ENCODE data around the gene ATP10A.

ATP10A gene

DNA sequence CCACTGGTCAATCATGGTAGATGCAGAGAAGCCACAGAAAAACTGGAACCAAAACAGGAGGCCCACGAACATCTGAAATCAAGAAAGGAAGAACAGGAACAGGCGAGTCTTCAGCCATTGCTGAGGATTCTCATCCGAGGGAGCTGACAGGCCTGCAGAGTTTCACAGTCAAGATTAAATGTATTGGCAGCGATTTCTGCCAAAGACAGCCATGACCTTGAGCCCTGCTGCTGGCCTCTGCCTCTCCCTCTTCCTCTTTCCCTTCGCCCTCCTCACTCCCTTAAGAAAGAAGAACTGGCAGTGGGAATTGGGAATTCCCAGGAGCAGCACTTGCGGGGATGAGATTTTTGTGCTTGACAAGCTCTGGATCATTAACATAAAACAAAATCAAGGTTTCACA, 179.7 kb downstream of the ATP10A start:
- DNase-seq (ENCODE audit: low read depth) = no peak

GRCh38 chr15:25682340-25682739, 180.8 kb downstream of the ATP10A start:
- no peak for DNase-seq (ENCODE audit: low read depth)

GRCh38 chr15:25680686-25681025, 182.5 kb downstream of the ATP10A start:
- no peak for DNase-seq (ENCODE audit: low read depth)

- no peak for DNase-seq (ENCODE audit: low read depth)
These were observed 183.0 kb downstream of the ATP10A start for GRCh38 chr15:25679964-25680685.

GRCh38 chr15:25679492-25679891, 183.6 kb downstream of the ATP10A start:
- no peak for DNase-seq (ENCODE audit: low read depth)

GRCh38 chr15:25678500-25678855, 184.6 kb downstream of the ATP10A start:
- no peak for DNase-seq (ENCODE audit: low read depth)

GRCh38 chr15:25677719-25678499, 185.2 kb downstream of the ATP10A start:
- DNase-seq (ENCODE audit: low read depth) = no peak

DNA sequence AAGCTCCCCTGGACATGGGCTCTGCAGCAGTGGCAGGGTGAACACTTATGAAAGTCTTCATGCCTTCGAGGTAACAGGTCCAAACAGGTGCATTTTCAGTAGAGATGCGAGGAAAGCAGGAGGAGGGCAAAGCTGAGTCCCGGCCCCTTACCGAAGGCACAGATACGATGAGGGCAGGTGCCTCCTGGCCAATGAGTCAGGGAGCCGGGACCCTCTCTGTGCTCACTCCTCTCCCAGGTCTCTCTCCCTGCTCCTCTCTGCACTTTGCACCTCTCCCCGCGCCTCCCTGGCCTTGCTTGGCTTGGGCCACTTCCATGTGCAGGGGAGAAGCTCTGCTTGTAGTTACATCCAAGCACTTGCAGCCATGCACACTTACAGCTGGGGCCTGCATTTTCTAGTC, 187.1 kb downstream of the ATP10A start:
- DNase-seq (ENCODE audit: low read depth) = no peak

DNA sequence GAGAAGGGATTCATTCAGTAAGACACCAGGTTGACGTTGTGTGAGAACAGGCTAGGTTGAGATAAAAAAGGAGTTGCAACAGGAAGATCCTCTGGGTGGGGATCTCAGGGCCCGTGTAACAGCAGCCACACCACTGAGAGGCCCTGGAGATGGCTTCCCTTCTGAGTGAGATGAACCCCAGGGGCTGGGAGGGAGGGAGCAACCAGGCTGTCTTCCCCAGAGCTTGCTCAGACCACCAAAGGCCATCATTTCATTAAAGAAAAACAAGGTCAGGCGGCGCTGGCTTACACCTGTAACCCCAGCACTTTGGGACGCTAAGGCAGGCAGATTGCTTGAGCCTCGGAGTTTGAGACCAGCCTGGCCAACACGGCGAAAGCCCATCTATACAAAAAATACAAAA, 187.7 kb downstream of the ATP10A start:
- no peak for DNase-seq (ENCODE audit: low read depth)

DNA sequence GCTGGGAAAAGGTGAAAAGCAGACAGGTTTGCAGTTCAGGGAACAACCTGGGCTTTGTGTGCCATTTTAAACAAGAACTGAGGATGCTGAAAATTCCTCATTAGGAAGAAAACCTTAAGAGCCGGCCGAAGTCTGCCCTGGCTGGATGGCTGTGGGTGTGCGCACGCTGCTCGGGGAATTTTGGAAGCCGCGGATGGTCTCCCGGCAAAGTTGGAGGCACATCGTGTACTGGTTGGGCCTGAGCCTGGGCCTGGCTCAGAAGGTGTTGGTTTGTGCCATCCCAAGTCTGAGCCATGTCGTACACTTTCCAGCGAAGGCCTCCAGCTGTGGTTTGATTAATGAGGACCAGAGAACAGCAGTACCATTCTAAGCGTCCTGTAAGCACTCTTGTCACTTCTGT, 188.2 kb downstream of the ATP10A start:
- no peak for DNase-seq (ENCODE audit: low read depth)

DNA sequence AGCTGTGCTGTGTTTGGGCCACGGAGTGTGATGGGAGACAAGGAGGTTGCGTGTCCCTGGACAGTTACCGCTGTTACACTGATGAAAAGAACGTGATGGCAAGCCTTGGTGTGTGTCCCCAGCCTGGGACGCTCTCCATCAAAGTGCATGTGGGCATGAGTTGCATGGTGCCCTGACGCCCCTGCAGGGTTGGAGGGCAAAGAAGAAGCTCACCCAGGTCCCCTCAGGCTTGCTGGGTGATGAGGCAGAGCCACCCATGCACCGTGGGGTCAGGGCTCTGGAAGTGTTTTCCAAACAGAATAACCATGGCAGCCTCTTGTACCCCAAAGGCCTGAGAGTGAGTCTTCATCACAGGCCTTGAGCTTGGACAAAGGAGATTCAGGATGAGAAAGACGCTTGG, 189.2 kb downstream of the ATP10A start:
- no peak for DNase-seq (ENCODE audit: low read depth)

DNA sequence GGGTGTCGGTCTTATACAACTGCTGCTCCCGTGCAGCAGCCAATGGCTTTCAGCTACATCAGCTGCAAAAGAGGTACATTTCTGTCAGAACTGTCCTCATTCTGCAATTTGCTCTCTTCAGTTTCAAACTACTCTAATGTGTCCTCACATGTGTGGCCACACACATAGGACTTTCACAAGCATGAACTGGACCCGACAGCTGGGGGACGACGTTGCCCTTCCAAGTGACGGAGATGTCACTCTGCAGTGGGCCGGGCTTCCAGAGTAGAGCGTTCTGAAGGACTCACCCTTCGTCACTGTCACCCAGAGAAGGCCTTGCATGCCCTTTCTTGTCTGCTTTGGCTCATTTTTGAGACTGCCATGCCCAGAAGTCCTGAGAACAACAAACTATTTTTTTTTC, 189.8 kb downstream of the ATP10A start:
- DNase-seq (ENCODE audit: low read depth) = no peak

DNA sequence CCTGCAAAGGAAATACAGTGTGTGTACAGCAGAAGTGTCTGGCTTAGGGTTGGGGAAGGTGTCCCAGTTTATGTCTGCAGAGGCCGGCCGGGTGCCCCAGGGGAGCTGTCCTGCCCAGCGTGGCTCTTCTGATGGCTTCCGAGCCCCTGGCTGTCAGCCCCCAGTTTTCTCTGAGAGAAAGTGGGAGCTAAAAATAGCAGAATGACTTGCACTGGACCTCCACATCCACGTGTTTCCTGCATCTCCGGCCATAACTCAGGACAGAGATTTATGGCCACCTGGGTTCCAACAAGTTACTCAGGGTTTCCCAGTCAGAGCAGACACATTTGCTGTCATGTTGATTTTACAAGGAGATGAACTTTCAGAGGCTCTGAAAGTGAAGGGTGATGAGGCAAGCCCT, 192.0 kb downstream of the ATP10A start:
- DNase-seq (ENCODE audit: low read depth) = no peak

DNA sequence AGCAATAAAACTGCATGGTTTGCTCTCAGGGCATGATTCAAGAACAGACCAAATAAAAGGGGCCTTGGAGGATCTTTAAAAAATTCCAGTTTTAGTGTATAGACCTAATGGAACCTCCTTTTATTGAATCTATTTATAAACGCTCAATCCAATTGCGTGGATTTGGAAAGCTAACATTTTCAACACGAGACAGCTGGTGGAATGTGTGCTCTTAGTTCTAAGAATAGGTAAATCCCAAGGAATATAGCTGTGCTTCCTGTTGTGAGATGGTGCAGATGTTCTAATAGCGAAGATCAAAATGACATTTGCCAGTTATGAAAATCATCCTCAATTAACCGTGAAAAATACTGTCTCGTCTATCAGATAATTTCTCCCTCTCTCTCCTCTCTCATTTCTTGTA, 192.5 kb downstream of the ATP10A start:
- no peak for DNase-seq (ENCODE audit: low read depth)

GRCh38 chr15:25670025-25670554, 193.0 kb downstream of the ATP10A start:
- DNase-seq (ENCODE audit: low read depth) = no peak

DNA sequence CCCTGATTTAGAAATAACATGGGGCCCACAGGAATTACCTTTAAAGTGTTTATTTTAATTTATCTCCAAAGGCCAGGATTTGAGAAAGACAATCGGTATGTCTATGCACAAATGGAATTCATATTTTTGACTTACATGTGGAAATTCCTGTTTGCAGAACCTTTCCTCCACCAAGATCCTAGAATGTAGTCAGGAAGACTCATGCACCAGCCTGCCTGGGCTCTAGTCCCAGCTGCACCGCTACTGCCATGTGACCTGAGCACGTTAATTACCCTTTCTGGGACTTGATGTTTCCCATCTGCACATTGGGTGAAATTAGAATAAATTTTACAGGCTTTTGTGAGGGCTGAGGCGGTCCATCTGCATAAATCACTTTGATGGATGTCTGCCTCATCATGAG, 194.2 kb downstream of the ATP10A start:
- no peak for DNase-seq (ENCODE audit: low read depth)

GRCh38 chr15:25668236-25668795, 194.8 kb downstream of the ATP10A start:
- no peak for DNase-seq (ENCODE audit: low read depth)

DNA sequence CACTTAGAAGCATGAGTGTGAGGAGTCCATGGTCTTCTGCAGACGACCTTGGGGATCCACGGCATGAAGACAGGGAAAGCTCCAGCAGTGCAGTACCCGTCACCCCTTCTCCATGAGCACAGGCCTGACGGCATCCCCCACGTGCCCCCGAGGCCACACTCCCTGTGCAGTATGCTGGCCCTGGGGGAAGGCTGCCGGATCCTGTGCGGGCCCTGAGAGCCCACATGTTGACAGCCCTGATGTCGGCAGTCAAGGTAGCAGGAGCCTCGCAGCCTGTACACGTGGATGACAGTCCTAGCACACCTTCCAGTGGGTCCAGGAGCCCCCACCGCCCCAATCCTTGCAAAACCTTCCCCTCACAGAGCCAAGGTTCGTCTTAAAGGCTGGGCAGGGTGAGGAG, 195.3 kb downstream of the ATP10A start:
- no peak for DNase-seq (ENCODE audit: low read depth)

GRCh38 chr15:25665913-25666312, 197.2 kb downstream of the ATP10A start:
- DNase-seq (ENCODE audit: low read depth) = no peak

- no peak for DNase-seq (ENCODE audit: low read depth)
These were observed 198.4 kb downstream of the ATP10A start for GRCh38 chr15:25664761-25665160.

DNA sequence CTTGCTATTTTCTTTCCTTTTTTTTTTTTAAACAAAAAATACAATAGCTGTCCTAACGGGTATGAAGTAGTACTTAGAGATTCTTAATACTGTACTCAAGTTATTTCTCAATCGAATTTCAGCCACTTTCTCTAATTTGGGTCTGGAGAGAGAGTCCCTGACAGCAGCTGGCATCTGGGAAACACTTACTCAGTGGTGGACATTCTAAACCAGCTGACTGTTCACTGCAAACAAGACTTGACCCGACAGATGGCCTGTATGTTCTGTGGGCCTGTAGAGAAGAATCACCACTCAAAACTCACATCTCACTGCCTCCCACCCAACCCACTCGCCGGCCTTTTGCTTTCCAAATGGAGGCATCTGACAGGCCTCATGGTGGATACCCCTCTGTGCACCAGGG, 199.6 kb downstream of the ATP10A start:
- no peak for DNase-seq (ENCODE audit: low read depth)

DNA sequence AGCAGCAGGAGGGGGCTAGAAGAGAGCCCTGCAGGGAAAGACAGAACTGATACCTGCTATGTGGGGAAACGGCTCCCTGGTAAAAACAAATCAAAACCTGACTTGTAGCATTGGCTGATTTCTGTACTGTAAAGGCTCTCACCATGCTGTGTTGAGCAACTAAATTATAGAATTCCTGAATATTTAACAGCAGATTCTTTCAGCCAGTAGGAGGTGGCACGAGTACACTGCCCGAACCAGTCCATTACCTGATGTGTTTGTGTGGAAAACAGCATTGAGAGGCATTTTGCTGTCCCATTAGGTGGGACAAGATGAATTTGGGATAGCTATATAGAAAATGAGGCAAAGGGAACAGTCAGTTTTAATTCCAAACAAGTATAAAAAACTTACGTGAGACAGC, 201.2 kb downstream of the ATP10A start:
- DNase-seq (ENCODE audit: low read depth) = no peak

- DNase-seq (ENCODE audit: low read depth) = no peak
These were observed 203.9 kb downstream of the ATP10A start for GRCh38 chr15:25659251-25659650.

Data from T follicular helper cell (primary cell).